ENCODE results near the gene MDGA2.

Gene MDGA2

GRCh38 chr14:46840944-46841720, 834.3 kb downstream of the MDGA2 start:
- DNase-seq, result no peak

- no peak for DNase-seq
These were observed 855.1 kb downstream of the MDGA2 start for GRCh38 chr14:46820291-46820690.

DNA sequence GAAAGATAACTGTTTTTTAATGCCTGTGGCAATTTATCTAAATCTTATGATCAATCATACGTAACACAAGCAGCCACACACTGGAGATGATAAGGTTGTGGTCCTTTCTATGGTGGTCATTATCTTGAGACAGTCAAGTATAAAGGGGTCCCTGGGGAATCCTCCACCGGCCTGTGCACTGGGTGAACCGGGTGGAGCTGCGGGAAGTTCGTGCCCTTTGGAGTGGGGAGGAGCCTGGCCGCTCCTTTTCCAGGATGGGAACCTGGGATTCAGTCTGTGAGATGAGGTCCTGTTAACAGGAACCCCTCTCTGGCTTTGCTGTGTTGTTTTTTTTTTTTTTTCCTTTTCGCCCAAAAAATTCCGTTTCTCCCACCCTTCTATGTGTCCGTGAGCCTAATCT, 856.3 kb downstream of the MDGA2 start:
- no peak for DNase-seq

DNA sequence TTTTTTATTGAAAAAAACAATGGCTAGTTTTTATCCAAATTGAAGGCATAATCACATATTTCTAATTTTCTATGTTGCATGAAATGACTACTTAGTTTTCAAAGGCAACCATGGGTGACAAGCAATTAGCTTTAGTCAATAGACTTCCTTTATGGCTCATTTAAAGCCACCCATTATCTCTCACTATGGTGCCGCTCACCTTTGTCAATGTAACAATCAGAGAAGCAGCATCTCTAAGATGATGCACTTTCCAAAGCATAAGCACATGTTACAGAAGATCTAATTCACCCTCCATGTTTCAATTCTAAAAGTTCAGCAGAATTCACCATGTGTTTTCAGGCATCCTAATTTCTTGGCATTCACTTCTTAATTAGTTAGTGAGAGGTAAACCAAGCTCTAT, 857.3 kb downstream of the MDGA2 start:
- peak; percentile 64 to 85 for DNase-seq

DNA sequence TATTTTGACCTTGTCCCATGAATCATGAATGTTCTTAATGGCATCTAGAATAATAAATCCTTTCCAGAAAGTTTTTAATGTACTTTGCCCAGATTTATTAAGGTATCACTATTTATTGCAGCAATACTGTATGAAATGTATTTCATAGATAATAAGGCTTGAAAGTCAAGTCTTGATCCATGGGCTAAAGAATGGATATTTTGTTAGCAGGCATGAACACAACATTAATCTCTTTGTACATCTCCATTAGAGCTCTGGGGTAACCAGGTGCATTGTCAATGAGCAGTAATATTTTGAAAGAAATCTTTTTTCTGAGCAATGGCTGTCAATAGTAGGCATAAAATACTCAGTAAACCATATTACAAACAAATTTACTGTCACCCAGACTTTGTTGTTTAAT, 882.3 kb downstream of the MDGA2 start:
- no peak for DNase-seq

Data from NCI-H187 (cell line).